Suppressor macrophage treated with lipopolysaccharide for 1 hour (primary cell): ENCODE measurements around the gene ODC1.
A peak's percentile ranks its signal among the peaks of the same experiment; 100 is the strongest.
"Not testable (repeated sequence)": the region's sequence is repeated elsewhere in the genome, so short reads cannot be mapped to it uniquely, and the experiment has no call there.

Experiments
- DNase-seq, 3 donors: peaks; one replicate each; pipeline ENCODE4 v3.0.0-alpha.2; 2020 to 2022

ODC1 gene

GRCh38 chr2:10452312-10452711 is 4.2 kb upstream of the ODC1 start:
- DNase-seq = no peak

GRCh38 chr2:10451819-10452218 is 3.7 kb upstream of the ODC1 start:
- no peak for DNase-seq

- no peak for DNase-seq
These were observed 1.9 kb upstream of the ODC1 start for GRCh38 chr2:10449838-10450691.

- DNase-seq = no peak
These were observed 1.3 kb upstream of the ODC1 start for GRCh38 chr2:10449486-10449831.

GRCh38 chr2:10448576-10449485 is 704 bp upstream of the ODC1 start:
- DNase-seq = peak; percentile 50 to 60 (median 55)

GRCh38 chr2:10447300-10447894 is 730 bp downstream of the ODC1 start:
- peak; percentile 68 to 79 (median 71) for DNase-seq

GRCh38 chr2:10446631-10447030 is 1.5 kb downstream of the ODC1 start:
- DNase-seq = no peak

GRCh38 chr2:10444463-10444862 is 3.7 kb downstream of the ODC1 start:
- DNase-seq = no peak

GRCh38 chr2:10442469-10443126 is 5.5 kb downstream of the ODC1 start:
- not testable (repeated sequence) for DNase-seq

- peak; percentile 17 to 39 (median 24) for DNase-seq
These were observed 6.2 kb downstream of the ODC1 start for GRCh38 chr2:10441948-10442347.

GRCh38 chr2:10440736-10441135 is 7.4 kb downstream of the ODC1 start:
- DNase-seq = no peak

GRCh38 chr2:10439971-10440370 is 8.2 kb downstream of the ODC1 start:
- DNase-seq = no peak

GRCh38 chr2:10439185-10439879 is 8.8 kb downstream of the ODC1 start:
- DNase-seq = no peak

- DNase-seq = no peak
These were observed 9.4 kb downstream of the ODC1 start for GRCh38 chr2:10438688-10439087.

- no peak for DNase-seq
These were observed 10.3 kb downstream of the ODC1 start for GRCh38 chr2:10437806-10438205.

GRCh38 chr2:10436583-10437110 is 11.5 kb downstream of the ODC1 start:
- DNase-seq = no peak

GRCh38 chr2:10435820-10436204 is 12.3 kb downstream of the ODC1 start:
- DNase-seq = no peak

GRCh38 chr2:10434886-10435819 is 13.0 kb downstream of the ODC1 start:
- peak; percentile 74 to 91 (median 86) for DNase-seq

- DNase-seq = no peak
These were observed 13.9 kb downstream of the ODC1 start for GRCh38 chr2:10433947-10434885.
